Endothelial cell of umbilical vein (primary cell): ENCODE results near the gene OSBPL6. TPM values are rescaled to one million over a fixed set of nuclear protein-coding genes. Genes with fewer than 3 reads are reported as not detected.

Source experiments
- BruUV-seq: library from RNA; stranded (reverse); fragments of 400-500 nt; replicated peaks from 2 replicates; lab custom pipeline; 2021; lab: Mats Ljungman, UMichigan
- CTCF ChIA-PET: fragments of 300-600, 350-600 bp; sonication (Branson Sonifier 250); formaldehyde crosslinking; loops from one replicate; lab custom pipeline; 2021; ENCODE audit warnings: antibody characterized with exemption, inconsistent platforms; lab: Charles Lee
- POLR2A ChIA-PET: fragments of 300-600, 350-600 bp; sonication (Branson Sonifier 250); formaldehyde crosslinking; loops from one replicate; lab custom pipeline; 2021; ENCODE audit warnings: antibody characterized with exemption, inconsistent platforms; lab: Charles Lee
- DNase-seq: peaks from one replicate; pipeline ENCODE4 v3.0.0-alpha.2; 2011; ENCODE audit warnings: low read depth, low spot score
- FAIRE-seq: peaks from 2 replicates; lab custom pipeline; 2011; peaks lifted over from hg19 to GRCh38; lab: Jason Lieb, UNC
- H2AFZ ChIP-seq: 2 replicates; pipeline ENCODE4 v1.6.0; 2012; ENCODE audit warnings: low read depth, low read length, control low read depth, inconsistent platforms
- H3K27ac ChIP-seq: 2 replicates; pipeline ENCODE4 v1.5.1; 2011; ENCODE audit warnings: low read depth, mild to moderate bottlenecking, control low read depth, low read length, moderate library complexity; ENCODE audit not compliant: insufficient read depth
- H3K27me3 ChIP-seq, 2 experiments: 2 replicates each; pipeline versions ENCODE4 v1.6.0 to v1.6.1; 2011; ENCODE audit warnings: low read length in 2 of 2, mixed read lengths in 1 of 2; ENCODE audit not compliant: control insufficient read depth in 2 of 2, insufficient read depth in 2 of 2
- H3K36me3 ChIP-seq, 2 experiments: 2 replicates in 1 of 2; 3 replicates in 1 of 2; pipeline ENCODE4 v1.5.1; 2011; ENCODE audit warnings: low read length in 2 of 2, mild to moderate bottlenecking in 1 of 2, moderate library complexity in 1 of 2; ENCODE audit not compliant: control insufficient read depth in 2 of 2, insufficient read depth in 2 of 2; ENCODE audit errors: extremely low read depth in 1 of 2
- H3K4me1 ChIP-seq: 3 replicates; pipeline ENCODE4 v1.5.1; 2011; ENCODE audit warnings: mild to moderate bottlenecking, low read length; ENCODE audit not compliant: control insufficient read depth, insufficient read depth; ENCODE audit errors: extremely low read depth
- H3K4me2 ChIP-seq: 2 replicates; pipeline ENCODE4 v1.6.1; 2011; ENCODE audit warnings: low read length, control low read depth, mixed read lengths; ENCODE audit not compliant: insufficient read depth
- H3K4me3 ChIP-seq, 3 experiments: fragments of 200-600 bp in 1 of 3; sonication (generic), shearing (Covaris generic) in 1 of 3; replicated peaks in 1 of 3; 2 replicates each; pipeline ENCODE4 v1.5.1; 2011 to 2016; ENCODE audit warnings: control low read depth in 3 of 3, low read length in 3 of 3, mild to moderate bottlenecking in 2 of 3, inconsistent platforms in 1 of 3, low read depth in 1 of 3, moderate library complexity in 1 of 3; ENCODE audit not compliant: insufficient read depth in 1 of 3
- H3K79me2 ChIP-seq: 2 replicates; pipeline ENCODE4 v1.6.0; 2012; ENCODE audit warnings: low read length, inconsistent platforms; ENCODE audit not compliant: control insufficient read depth, insufficient read depth
- H3K9ac ChIP-seq: replicated peaks from 2 replicates; pipeline ENCODE3; 2011; ENCODE audit warnings: low read length, control low read depth; ENCODE audit not compliant: insufficient read depth; ENCODE audit errors: extremely low read depth
- H3K9me1 ChIP-seq: replicated peaks from 3 replicates; pipeline ENCODE4 v1.6.0; 2011; ENCODE audit warnings: mild to moderate bottlenecking, low read length; ENCODE audit not compliant: control insufficient read depth, insufficient read depth; ENCODE audit errors: extremely low read depth
- H3K9me3 ChIP-seq: replicated peaks from 2 replicates; pipeline ENCODE4 v1.5.1; 2012; ENCODE audit warnings: low read length, inconsistent platforms; ENCODE audit not compliant: control insufficient read depth, insufficient read depth
- H4K20me1 ChIP-seq: replicated peaks from 2 replicates; pipeline ENCODE3; 2011; ENCODE audit warnings: mild to moderate bottlenecking, low read length; ENCODE audit not compliant: control insufficient read depth, insufficient read depth; ENCODE audit errors: extremely low read depth
- CTCF ChIP-seq, 2 donors: IDR thresholded peaks; 1 replicate in 1 of 2; 2 replicates in 1 of 2; pipeline ENCODE4 v1.5.1; 2011; ENCODE audit warnings: low read length in 2 of 2, mild to moderate bottlenecking in 2 of 2, moderate library complexity in 2 of 2, control low read depth in 1 of 2, inconsistent platforms in 1 of 2, low read depth in 1 of 2; ENCODE audit not compliant: insufficient read depth in 1 of 2; ENCODE audit errors: extremely low read depth in 1 of 2
- EZH2 ChIP-seq: IDR thresholded peaks from 2 replicates; pipeline ENCODE4 v1.6.1; 2012; ENCODE audit warnings: borderline replicate concordance, low read depth, mild to moderate bottlenecking, moderate library complexity, low read length, inconsistent platforms; ENCODE audit not compliant: severe bottlenecking
- FOS ChIP-seq: IDR thresholded peaks from 2 replicates; pipeline ENCODE4 v1.6.1; 2011; ENCODE audit warnings: mild to moderate bottlenecking, low read length, moderate library complexity, borderline replicate concordance; ENCODE audit not compliant: insufficient read depth
- GATA2 ChIP-seq: IDR thresholded peaks from 2 replicates; pipeline ENCODE4 v1.7.0; 2011; ENCODE audit warnings: low read depth, mild to moderate bottlenecking, moderate library complexity, mixed read lengths, low read length; ENCODE audit not compliant: insufficient read length, insufficient read depth
- JUN ChIP-seq: IDR thresholded peaks from 2 replicates; pipeline ENCODE4 v1.6.1; 2011; ENCODE audit warnings: borderline replicate concordance, low read depth; ENCODE audit not compliant: insufficient read length, insufficient read depth
- MAX ChIP-seq: IDR thresholded peaks from 2 replicates; pipeline ENCODE4 v1.6.1; 2011; ENCODE audit not compliant: insufficient read depth, insufficient read length
- MYC ChIP-seq: IDR thresholded peaks from one replicate; pipeline ENCODE4 v1.6.1; 2011; ENCODE audit warnings: mild to moderate bottlenecking, low read depth, low read length
- POLR2A ChIP-seq: IDR thresholded peaks from 2 replicates; pipeline ENCODE4 v1.6.1; 2012; ENCODE audit warnings: low read depth, mild to moderate bottlenecking, control low read depth, low read length
- POLR2AphosphoS5 ChIP-seq: IDR thresholded peaks from 2 replicates; pipeline ENCODE4 v1.6.1; 2012; ENCODE audit warnings: low read depth, mild to moderate bottlenecking, control low read depth, low read length, moderate library complexity; ENCODE audit not compliant: insufficient read depth
- dilution Hi-C: fragments of 300-500 bp; cut with MboI; formaldehyde crosslinking; loops from one replicate; pipeline ENCODE4 v1.15.0; 2019; ENCODE audit warnings: low sequenced_read_pairs; ENCODE audit not compliant: extremely low pct_ligation_motif_present
- intact Hi-C: fragments of 100-400 bp; cut with micrococcal nuclease; formaldehyde crosslinking; loops from one replicate; pipeline ENCODE4 v1.10.0; 2022
- polyA plus RNA-seq, 4 experiments: library from polyadenylated mRNA; depleted of rRNA in 3 of 4; stranded (reverse) in 3 of 4; unstranded in 1 of 4; fragments of >200 nt; gene quantifications; 2 replicates each; pipeline versions ENCODE4 v1.2.1 to v1.2.3, GENCODE V29; 2011 to 2012; ENCODE audit warnings: missing spikeins in 1 of 4
- total RNA-seq: library from RNA; stranded (reverse); gene quantifications from 2 replicates; pipeline ENCODE4 v1.2.3, GENCODE V29; 2021

Gene OSBPL6
- total and polyA plus RNA-seq, 2 donors (not counting 3 experiments of a cell fraction or from before 2014, with no cell fraction given), result 1.5 to 2.3 TPM

GRCh38 chr2:178335230-178335629, 140.9 kb downstream of the OSBPL6 start:
- CTCF ChIA-PET, result interaction anchor here (2.2 kb wide), 1 partner anchor 16 kb away, joined by 8 read pairs; no protein-coding TSS in a partner anchor
- POLR2A ChIA-PET, result no interaction called here
- Histone ChIP-seq H3K9ac (no peak overlapping the region), H3K9me3 (no peaks in the 10 kb centered on the region), H3K9me1 (no peaks in the 10 kb centered on the region), H4K20me1 (no peaks in the 10 kb centered on the region), H3K4me2 (no peak overlapping the region), H2AFZ (no peak overlapping the region), H3K4me3 (no peak overlapping the region), H3K27me3 (no peaks in the 10 kb centered on the region), H3K27ac (no peak overlapping the region), H3K4me1 (no peaks in the 10 kb centered on the region), H3K79me2 (no peaks in the 10 kb centered on the region), H3K36me3 (no peaks in the 10 kb centered on the region)
- BruUV-seq, result no TSS peak
- TF ChIP-seq JUN (no peak), POLR2A (no peak), GATA2 (no peak), MAX (no peak), FOS (no peak), MYC (no peak), EZH2 (no peak), POLR2AphosphoS5 (no peak), CTCF (IDR thresholded peaks at IDR 0.05; ENCODE audit: extremely low read depth in 1 of 2, insufficient read depth in 1 of 2, low read depth in 1 of 2, low read length in 2 of 2) (no peak)
- intact Hi-C loops, result no loop called here
- dilution Hi-C loops, result no loop called here
- no peak for DNase-seq
- FAIRE-seq, result no peak
